ENCODE data around the gene CCER1.

Gene CCER1

GRCh38 chr12:90965204-90965603, 10.2 kb upstream of the CCER1 start:
- no peak for DNase-seq (ENCODE audit: low spot score)

- DNase-seq (ENCODE audit: low spot score): no peak
Measured at GRCh38 chr12:90964616-90965015, 9.6 kb upstream of the CCER1 start.

- no peak for DNase-seq (ENCODE audit: low spot score)
Measured at GRCh38 chr12:90963946-90964345, 9.0 kb upstream of the CCER1 start.

- DNase-seq (ENCODE audit: low spot score): no peak
Measured at GRCh38 chr12:90961154-90961553, 6.2 kb upstream of the CCER1 start.

GRCh38 chr12:90959538-90960139, 4.7 kb upstream of the CCER1 start:
- DNase-seq (ENCODE audit: low spot score): peak; percentile 46

GRCh38 chr12:90959032-90959431, 4.1 kb upstream of the CCER1 start:
- DNase-seq (ENCODE audit: low spot score): peak; percentile 9

GRCh38 chr12:90958347-90958746, 3.4 kb upstream of the CCER1 start:
- no peak for DNase-seq (ENCODE audit: low spot score)

GRCh38 chr12:90954428-90954827, 548 bp downstream of the CCER1 start:
- no peak for DNase-seq (ENCODE audit: low spot score)

GRCh38 chr12:90953956-90954421, 987 bp downstream of the CCER1 start:
- DNase-seq (ENCODE audit: low spot score): no peak

- DNase-seq (ENCODE audit: low spot score): no peak
Measured at GRCh38 chr12:90951432-90952105, 3.4 kb downstream of the CCER1 start.

GRCh38 chr12:90947869-90948268, 7.1 kb downstream of the CCER1 start:
- no peak for DNase-seq (ENCODE audit: low spot score)

- peak; percentile 11 for DNase-seq (ENCODE audit: low spot score)
Measured at GRCh38 chr12:90945070-90945649, 9.8 kb downstream of the CCER1 start.

- no peak for DNase-seq (ENCODE audit: low spot score)
Measured at GRCh38 chr12:90943255-90943654, 11.7 kb downstream of the CCER1 start.

- DNase-seq (ENCODE audit: low spot score): no peak
Measured at GRCh38 chr12:90940872-90941499, 14.0 kb downstream of the CCER1 start.

GRCh38 chr12:90939382-90939781, 15.6 kb downstream of the CCER1 start:
- DNase-seq (ENCODE audit: low spot score): no peak

- DNase-seq (ENCODE audit: low spot score): no peak
Measured at GRCh38 chr12:90938451-90938850, 16.5 kb downstream of the CCER1 start.

GRCh38 chr12:90937651-90938050, 17.3 kb downstream of the CCER1 start:
- DNase-seq (ENCODE audit: low spot score): no peak

GRCh38 chr12:90936230-90937005, 18.6 kb downstream of the CCER1 start:
- no peak for DNase-seq (ENCODE audit: low spot score)

- DNase-seq (ENCODE audit: low spot score): no peak
Measured at GRCh38 chr12:90925562-90925961, 29.4 kb downstream of the CCER1 start.

- DNase-seq (ENCODE audit: low spot score): no peak
Measured at GRCh38 chr12:90924406-90924805, 30.6 kb downstream of the CCER1 start.

GRCh38 chr12:90922145-90922627, 32.8 kb downstream of the CCER1 start:
- DNase-seq (ENCODE audit: low spot score): no peak

GRCh38 chr12:90921536-90921935, 33.4 kb downstream of the CCER1 start:
- no peak for DNase-seq (ENCODE audit: low spot score)

All from globus pallidus (tissue), 1 donor.